SK-N-SH (cell line): Measurements from ENCODE around the gene ALDOA. TPM values are rescaled to one million over a fixed set of nuclear protein-coding genes. Genes with fewer than 3 reads are reported as not detected.

ENCODE experiments used
- CTCF ChIA-PET: fragments of 300-600, 350-600 bp; formaldehyde crosslinking; extraction: SDS; loops from one replicate; lab custom pipeline; 2021; lab: Yijun Ruan, JAX
- POLR2A ChIA-PET: fragments of 350-600 bp; sonication (Branson Sonifier 250); formaldehyde crosslinking; extraction: SDS; loops from one replicate; lab custom pipeline; 2020; ENCODE audit warnings: antibody characterized with exemption, inconsistent platforms; lab: Yijun Ruan, JAX
- DNase-seq: peaks from one replicate; pipeline ENCODE4 v3.0.0; 2012
- H2AFZ ChIP-seq: fragments of 200-600 bp; sonication (generic); 2 replicates; pipeline ENCODE4 v1.8.1; 2016; ENCODE audit warnings: antibody characterized with exemption, mild to moderate bottlenecking, low read depth
- H3F3A ChIP-seq: fragments of 200-600 bp; sonication (generic); replicated peaks from 2 replicates; pipeline ENCODE3; 2016; ENCODE audit warnings: antibody characterized with exemption, mild to moderate bottlenecking; ENCODE audit not compliant: insufficient read depth
- H3K27ac ChIP-seq, 2 experiments: fragments of 200-500 bp in 1 of 2; fragments of 200-600 bp in 1 of 2; sonication (Bioruptor generic) in 1 of 2; sonication (generic), shearing (Covaris generic) in 1 of 2; 2 replicates each; pipeline versions ENCODE4 v1.5.1 to v1.6.1; 2014 to 2016; ENCODE audit warnings: low read depth in 2 of 2, inconsistent platforms in 1 of 2, low read length in 1 of 2, mild to moderate bottlenecking in 1 of 2, mixed read lengths in 1 of 2
- H3K27me3 ChIP-seq: fragments of 200-600 bp; sonication (generic), shearing (Covaris generic); 2 replicates; pipeline ENCODE4 v1.6.1; 2016; ENCODE audit warnings: mixed run types; ENCODE audit not compliant: insufficient read depth
- H3K36me3 ChIP-seq, 2 experiments: fragments of 200-500 bp in 1 of 2; fragments of 200-600 bp in 1 of 2; sonication (Bioruptor generic) in 1 of 2; sonication (generic) in 1 of 2; replicated peaks in 1 of 2; 2 replicates each; pipeline versions ENCODE3 to v1.5.1; 2014 to 2016; ENCODE audit warnings: low read length in 1 of 2, mild to moderate bottlenecking in 1 of 2; ENCODE audit not compliant: insufficient read depth in 2 of 2, control insufficient read depth in 1 of 2
- H3K4me1 ChIP-seq, 2 experiments: fragments of 200-500 bp in 1 of 2; fragments of 200-600 bp in 1 of 2; sonication (Bioruptor generic) in 1 of 2; sonication (generic), shearing (Covaris generic) in 1 of 2; 2 replicates each; pipeline versions ENCODE4 v1.5.1 to v1.6.1; 2014 to 2016; ENCODE audit warnings: low read depth in 1 of 2, low read length in 1 of 2, mixed run types in 1 of 2; ENCODE audit not compliant: insufficient read depth in 2 of 2, control insufficient read depth in 1 of 2
- H3K4me2 ChIP-seq: fragments of 200-600 bp; sonication (generic), shearing (Covaris generic); 2 replicates; pipeline ENCODE4 v1.6.1; 2017; ENCODE audit warnings: mixed run types
- H3K4me3 ChIP-seq, 2 experiments: fragments of 200-500 bp in 1 of 2; fragments of 200-600 bp in 1 of 2; sonication (Bioruptor generic) in 1 of 2; sonication (generic), shearing (Covaris generic) in 1 of 2; 2 replicates each; pipeline versions ENCODE4 v1.5.1 to v1.8.1; 2014 to 2016; ENCODE audit warnings: low read depth in 2 of 2, inconsistent platforms in 1 of 2, low read length in 1 of 2, mild to moderate bottlenecking in 1 of 2, mixed read lengths in 1 of 2, moderate library complexity in 1 of 2
- H3K79me2 ChIP-seq: fragments of 200-600 bp; sonication (generic); 2 replicates; pipeline ENCODE4 v1.8.1; 2017; ENCODE audit warnings: mild to moderate bottlenecking; ENCODE audit not compliant: insufficient read depth
- H3K9ac ChIP-seq: fragments of 200-600 bp; sonication (generic); 2 replicates; pipeline ENCODE4 v1.6.1; 2017; ENCODE audit warnings: mixed run types
- H3K9me2 ChIP-seq: fragments of 200-600 bp; sonication (generic); 2 replicates; pipeline ENCODE4 v1.6.1; 2017; ENCODE audit warnings: mixed run types
- H3K9me3 ChIP-seq: fragments of 200-600 bp; sonication (generic); 2 replicates; pipeline ENCODE4 v1.6.1; 2017; ENCODE audit warnings: mixed run types, mild to moderate bottlenecking, moderate library complexity
- H4K20me1 ChIP-seq: fragments of 200-600 bp; sonication (generic); 2 replicates; pipeline ENCODE4 v1.6.1; 2017; ENCODE audit warnings: mild to moderate bottlenecking, mixed run types; ENCODE audit not compliant: insufficient read depth
- CHD2 ChIP-seq: fragments of 150-350 bp; IDR thresholded peaks from 2 replicates; pipeline ENCODE4 v1.6.1; 2018; ENCODE audit warnings: low read length; ENCODE audit not compliant: partially characterized antibody
- ELF1 ChIP-seq: IDR thresholded peaks from 2 replicates; pipeline ENCODE4 v1.4.0; 2012
- EP300 ChIP-seq, 2 experiments: IDR thresholded peaks; 2 replicates each; pipeline versions ENCODE4 v1.4.0 to v1.6.1; 2012; ENCODE audit warnings: borderline replicate concordance in 1 of 2, low read depth in 1 of 2, low read length in 1 of 2
- FOXJ3 ChIP-seq: sonication (generic); formaldehyde crosslinking; IDR thresholded peaks from 2 replicates; pipeline ENCODE4 v1.5.1; 2020; ENCODE audit warnings: mild to moderate bottlenecking, missing genetic modification reagents
- FOXM1 ChIP-seq: IDR thresholded peaks from 2 replicates; pipeline ENCODE4 v1.4.0; 2012; ENCODE audit warnings: low read depth, mild to moderate bottlenecking
- GABPA ChIP-seq: IDR thresholded peaks from 2 replicates; pipeline ENCODE4 v1.4.0; 2012; ENCODE audit warnings: low read depth, mild to moderate bottlenecking
- GATA2 ChIP-seq: sonication (generic); formaldehyde crosslinking; IDR thresholded peaks from 2 replicates; pipeline ENCODE4 v1.5.0; 2020; ENCODE audit warnings: mild to moderate bottlenecking, missing genetic modification reagents
- JUND ChIP-seq: IDR thresholded peaks from 2 replicates; pipeline ENCODE4 v1.4.0; 2012
- MEF2A ChIP-seq: IDR thresholded peaks from 2 replicates; pipeline ENCODE4 v1.4.0; 2012; ENCODE audit warnings: low read depth, borderline replicate concordance
- MXI1 ChIP-seq: IDR thresholded peaks from 2 replicates; pipeline ENCODE4 v1.6.1; 2012; ENCODE audit warnings: mild to moderate bottlenecking, low read depth, low read length, improper control_type of control experiment
- NFIC ChIP-seq: IDR thresholded peaks from 2 replicates; pipeline ENCODE4 v1.4.0; 2012; ENCODE audit warnings: borderline replicate concordance
- POLR2AphosphoS5 ChIP-seq: IDR thresholded peaks from 2 replicates; pipeline ENCODE4 v1.6.1; 2012; ENCODE audit warnings: low read depth, low read length
- RAD21 ChIP-seq: IDR thresholded peaks from 2 replicates; pipeline ENCODE4 v1.6.1; 2012; ENCODE audit warnings: mild to moderate bottlenecking, low read length
- RCOR1 ChIP-seq: fragments of 150-350 bp; IDR thresholded peaks from 2 replicates; pipeline ENCODE4 v1.6.1; 2017; ENCODE audit warnings: antibody characterized with exemption, low read length
- RFX5 ChIP-seq: IDR thresholded peaks from 2 replicates; pipeline ENCODE4 v1.6.1; 2012; ENCODE audit warnings: mild to moderate bottlenecking, improper control_type of control experiment, low read length
- SMC3 ChIP-seq: IDR thresholded peaks from 2 replicates; pipeline ENCODE4 v1.6.1; 2012; ENCODE audit warnings: low read depth, low read length, improper control_type of control experiment
- TAF1 ChIP-seq: IDR thresholded peaks from 2 replicates; pipeline ENCODE4 v1.6.1; 2012; ENCODE audit warnings: low read depth, mild to moderate bottlenecking, low read length, moderate library complexity, borderline replicate concordance
- TCF12 ChIP-seq: IDR thresholded peaks from 2 replicates; pipeline ENCODE4 v1.4.0; 2012
- TEAD4 ChIP-seq: IDR thresholded peaks from 2 replicates; pipeline ENCODE4 v1.4.0; 2012; ENCODE audit warnings: mild to moderate bottlenecking, borderline replicate concordance; ENCODE audit not compliant: insufficient read depth
- YY1 ChIP-seq: IDR thresholded peaks from 2 replicates; pipeline ENCODE4 v1.4.0; 2012; ENCODE audit warnings: low read depth, mild to moderate bottlenecking
- WGBS: methylation state at CpG from one replicate; pipeline ENCODE4 v1.1.6; 2017; ENCODE audit warnings: low lambda C conversion rate; 5-methylcytosine and 5-hydroxymethylcytosine counted together
- polyA plus RNA-seq, 3 experiments: library from polyadenylated mRNA; depleted of rRNA; stranded (reverse); fragments of >200 nt; gene quantifications; 2 replicates each; pipeline ENCODE4 v1.2.3, GENCODE V29; 2012
- TF ChIP-seq, protein P1 (sequence below): IDR thresholded peaks from 2 replicates; pipeline ENCODE4 v1.6.1; 2012; ENCODE audit warnings: mild to moderate bottlenecking, low read depth, low read length, moderate library complexity

The ALDOA gene
- polyA plus RNA-seq, 1 of the 3 experiments (the other 2 are of a cell fraction) = 641 TPM

GRCh38 chr16:30116291-30117207 is 51.0 kb downstream of the ALDOA start:
- CTCF ChIA-PET = interaction anchor here (1.1 to 1.6 kb wide), 2 partner anchors 14 to 24 kb away, joined by 3 to 7 read pairs; partner anchors contain the start of gene TBX6

GRCh38 chr16:30117768-30118167 is 52.2 kb downstream of the ALDOA start:
- DNase-seq = no peak
- CTCF ChIA-PET = interaction anchor here (1.1 to 1.6 kb wide), 2 partner anchors 15 to 25 kb away, joined by 3 to 7 read pairs; partner anchors contain the start of gene TBX6

More at GRCh38 chr16:30116291-30117207, 51.0 kb downstream of the ALDOA start:
- Histone ChIP-seq H4K20me1 (no peaks in the 10 kb centered on the region), H3K9me2 (no peaks in the 10 kb centered on the region), H3K9ac (no peak overlapping the region), H2AFZ (no peak overlapping the region), H3K79me2 (no peaks in the 10 kb centered on the region), H3K36me3 (peaks cover 0 to 6% of the 10 kb centered on the region in 2 experiments), H3K9me3 (no peaks in the 10 kb centered on the region), H3F3A (peaks cover 2% of the 10 kb centered on the region), H3K4me1 (peaks cover 6% of the 10 kb centered on the region in 2 experiments; a peak in 1 of 4 replicates), H3K4me3 (no peak overlapping the region), H3K4me2 (no peak overlapping the region), H3K27me3 (no peaks in the 10 kb centered on the region), H3K27ac (no peak overlapping the region)
- no peak for DNase-seq
- POLR2A ChIA-PET = no interaction called here
- 92% methylated on average over 6 of the region's 16 CpGs for WGBS
- TF ChIP-seq YY1 = no peak

DNA sequence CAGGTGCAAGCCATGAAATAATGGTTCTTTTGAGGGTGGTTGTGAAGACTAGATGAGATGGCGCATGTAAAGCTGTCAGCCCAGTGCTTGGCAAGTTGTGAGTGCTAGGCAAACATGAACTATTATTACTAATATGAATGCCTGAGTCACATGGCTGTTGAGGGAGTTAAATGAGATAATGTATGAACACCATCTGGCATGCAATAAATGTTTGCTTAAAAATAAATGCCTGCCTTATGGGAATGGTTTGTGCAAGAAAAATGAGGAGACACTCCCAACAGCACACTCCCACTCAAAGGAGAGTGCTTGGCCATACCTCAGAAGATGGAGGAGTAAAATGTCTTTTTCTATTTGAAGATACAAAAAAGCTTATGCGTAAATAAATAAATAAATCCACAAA is 53.9 kb downstream of the ALDOA start:
- Histone ChIP-seq H3K27ac (no peak overlapping the region), H3K4me2 (no peak overlapping the region), H3K36me3 (peaks cover 0 to 6% of the 10 kb centered on the region in 2 experiments), H3K9me3 (no peaks in the 10 kb centered on the region)
- CTCF ChIA-PET = interaction anchor here (1.0 kb wide), 1 partner anchor 23 kb away, joined by 3 read pairs; the partner anchor contains the start of gene YPEL3
- no peak for TF ChIP-seq MXI1
- no peak for TF ChIP-seq RAD21
- TF ChIP-seq RCOR1 = no peak
- TF ChIP-seq EP300 (IDR thresholded peaks at IDR 0.05; ENCODE audit: borderline replicate concordance in 1 of 2, low read depth in 1 of 2, low read length in 1 of 2) = no peak
- no peak for TF ChIP-seq TEAD4
- no peak for TF ChIP-seq JUND
- TF ChIP-seq, protein P1, sequence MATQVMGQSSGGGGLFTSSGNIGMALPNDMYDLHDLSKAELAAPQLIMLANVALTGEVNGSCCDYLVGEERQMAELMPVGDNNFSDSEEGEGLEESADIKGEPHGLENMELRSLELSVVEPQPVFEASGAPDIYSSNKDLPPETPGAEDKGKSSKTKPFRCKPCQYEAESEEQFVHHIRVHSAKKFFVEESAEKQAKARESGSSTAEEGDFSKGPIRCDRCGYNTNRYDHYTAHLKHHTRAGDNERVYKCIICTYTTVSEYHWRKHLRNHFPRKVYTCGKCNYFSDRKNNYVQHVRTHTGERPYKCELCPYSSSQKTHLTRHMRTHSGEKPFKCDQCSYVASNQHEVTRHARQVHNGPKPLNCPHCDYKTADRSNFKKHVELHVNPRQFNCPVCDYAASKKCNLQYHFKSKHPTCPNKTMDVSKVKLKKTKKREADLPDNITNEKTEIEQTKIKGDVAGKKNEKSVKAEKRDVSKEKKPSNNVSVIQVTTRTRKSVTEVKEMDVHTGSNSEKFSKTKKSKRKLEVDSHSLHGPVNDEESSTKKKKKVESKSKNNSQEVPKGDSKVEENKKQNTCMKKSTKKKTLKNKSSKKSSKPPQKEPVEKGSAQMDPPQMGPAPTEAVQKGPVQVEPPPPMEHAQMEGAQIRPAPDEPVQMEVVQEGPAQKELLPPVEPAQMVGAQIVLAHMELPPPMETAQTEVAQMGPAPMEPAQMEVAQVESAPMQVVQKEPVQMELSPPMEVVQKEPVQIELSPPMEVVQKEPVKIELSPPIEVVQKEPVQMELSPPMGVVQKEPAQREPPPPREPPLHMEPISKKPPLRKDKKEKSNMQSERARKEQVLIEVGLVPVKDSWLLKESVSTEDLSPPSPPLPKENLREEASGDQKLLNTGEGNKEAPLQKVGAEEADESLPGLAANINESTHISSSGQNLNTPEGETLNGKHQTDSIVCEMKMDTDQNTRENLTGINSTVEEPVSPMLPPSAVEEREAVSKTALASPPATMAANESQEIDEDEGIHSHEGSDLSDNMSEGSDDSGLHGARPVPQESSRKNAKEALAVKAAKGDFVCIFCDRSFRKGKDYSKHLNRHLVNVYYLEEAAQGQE = no peak
- no peak for TF ChIP-seq RFX5
- no peak for TF ChIP-seq CHD2
- no peak for TF ChIP-seq SMC3
- TF ChIP-seq TCF12 = no peak
- no peak for TF ChIP-seq FOXM1
- no peak for TF ChIP-seq NFIC
- no peak for TF ChIP-seq ELF1
- TF ChIP-seq GATA2 = no peak
- TF ChIP-seq, all 33 proteins: peak for 0
- H3F3A ChIP-seq = peaks cover 9% of the 10 kb centered on the region
- no peaks in the 10 kb centered on the region for H3K79me2 ChIP-seq
- POLR2A ChIA-PET = no interaction called here
- H3K4me1 ChIP-seq = peaks cover 9 to 11% of the 10 kb centered on the region in 2 experiments; a peak in 3 of 4 replicates
- no peak overlapping the region for H2AFZ ChIP-seq
- WGBS = 91% methylated on average over 2 of the region's 2 CpGs
- no peaks in the 10 kb centered on the region for H3K27me3 ChIP-seq
- no peak overlapping the region for H3K4me3 ChIP-seq
- no peaks in the 10 kb centered on the region for H4K20me1 ChIP-seq
- no peaks in the 10 kb centered on the region for H3K9me2 ChIP-seq
- no peak for DNase-seq
- H3K9ac ChIP-seq = no peak overlapping the region

More at GRCh38 chr16:30117768-30118167, 52.2 kb downstream of the ALDOA start:
- Histone ChIP-seq H3K4me3 (no peak overlapping the region), H3K9me2 (no peaks in the 10 kb centered on the region), H3K79me2 (no peaks in the 10 kb centered on the region), H3K27ac (no peak overlapping the region), H3F3A (peaks cover 2% of the 10 kb centered on the region), H3K4me1 (peaks cover 6 to 14% of the 10 kb centered on the region in 2 experiments; a peak in 1 of 4 replicates), H2AFZ (no peak overlapping the region), H3K27me3 (no peaks in the 10 kb centered on the region), H3K36me3 (peaks cover 0 to 6% of the 10 kb centered on the region in 2 experiments), H3K9me3 (no peaks in the 10 kb centered on the region), H3K4me2 (no peak overlapping the region), H4K20me1 (no peaks in the 10 kb centered on the region), H3K9ac (no peak overlapping the region)
- POLR2A ChIA-PET = no interaction called here
- TF ChIP-seq POLR2AphosphoS5 (no peak), ELF1 (no peak), TAF1 (no peak), MEF2A (no peak), NFIC (no peak), RAD21 (no peak), FOXJ3 (CRISPR knock-in tag) (no peak), GABPA (no peak), TEAD4 (no peak)
- WGBS = 99% methylated on average over 8 of the region's 10 CpGs
